ENCODE data around the gene LAMA1. TPM values are rescaled to one million over a fixed set of nuclear protein-coding genes. Genes with fewer than 3 reads are reported as not detected.

LAMA1 gene
- total RNA-seq, 1 experiment from 2014 or later = 17.5 TPM

DNA sequence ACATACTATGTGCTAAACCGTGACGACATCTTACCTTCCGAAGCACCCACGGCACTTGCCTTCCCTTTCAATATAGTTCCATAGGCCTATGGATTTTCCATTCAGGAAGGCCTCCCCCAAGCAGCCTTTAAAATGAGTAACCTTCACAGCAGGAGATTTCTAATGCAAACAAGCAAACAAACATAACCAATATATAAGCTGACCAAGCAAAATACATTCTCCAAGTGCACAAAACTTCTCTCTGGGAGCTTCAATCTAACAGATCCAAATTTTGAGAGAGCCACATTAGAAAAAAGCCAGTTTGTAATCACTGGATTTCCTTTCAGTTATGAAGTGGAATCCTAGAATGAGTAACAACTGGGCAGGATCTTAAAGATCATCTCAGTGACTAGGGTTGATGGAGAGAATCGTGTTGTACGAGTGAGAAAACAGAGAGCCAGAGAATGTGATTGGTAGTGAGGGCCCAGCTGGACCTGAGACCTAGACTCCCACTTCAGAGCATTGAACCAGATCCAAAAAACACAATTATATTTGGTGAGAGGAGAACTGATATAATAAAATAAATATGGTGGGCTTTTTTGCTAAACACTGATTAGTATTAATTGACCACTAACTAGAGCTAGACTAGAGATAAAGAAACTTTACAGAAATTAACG is 145.6 kb downstream of the LAMA1 start:
- Histone ChIP-seq H3K4me3 (ENCODE audit: insufficient read depth, low read depth, low read length) (no peak overlapping the region), H3K27me3 (ENCODE audit: control insufficient read depth, insufficient read depth, low read length) (no peaks in the 10 kb centered on the region), H3K36me3 (replicated peaks; ENCODE audit: control insufficient read depth, insufficient read depth, low read length) (no peaks in the 10 kb centered on the region)
- no peak for DNase-seq

DNA sequence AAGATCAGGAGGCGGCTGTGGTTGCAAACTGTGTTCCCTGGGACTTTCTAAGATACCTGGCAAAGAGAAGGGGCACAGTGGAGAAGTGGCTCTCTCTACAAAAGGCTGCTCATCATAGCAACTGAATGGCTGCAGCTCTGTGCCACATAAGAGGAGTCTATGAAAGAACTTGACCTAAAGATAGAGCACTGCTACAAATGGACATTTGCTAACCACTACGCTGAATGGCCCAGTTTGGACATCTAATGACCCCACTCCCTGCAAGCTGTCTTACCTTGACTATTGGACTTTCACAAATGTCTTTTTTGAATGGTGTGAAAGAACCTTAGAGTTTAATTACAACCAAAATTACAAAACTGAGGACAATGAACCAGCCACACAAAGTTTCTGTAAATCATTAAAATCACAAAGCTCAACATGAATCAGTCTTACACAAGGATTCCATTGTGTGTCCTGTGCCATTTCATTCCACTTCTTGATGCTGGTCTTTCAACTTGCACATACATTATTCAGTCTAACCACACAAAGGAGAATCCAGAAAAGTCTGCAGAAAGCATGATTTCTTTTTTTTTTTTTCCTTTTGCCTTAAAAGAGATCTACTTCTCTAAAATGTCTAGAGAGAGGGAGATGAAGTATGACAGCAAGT is 154.0 kb downstream of the LAMA1 start:
- no peak overlapping the region for H3K4me3 ChIP-seq (ENCODE audit: insufficient read depth, low read depth, low read length)
- H3K36me3 ChIP-seq (replicated peaks; ENCODE audit: control insufficient read depth, insufficient read depth, low read length) = peaks cover 7% of the 10 kb centered on the region
- H3K27me3 ChIP-seq (ENCODE audit: control insufficient read depth, insufficient read depth, low read length) = no peaks in the 10 kb centered on the region
- DNase-seq = no peak

- H3K36me3 ChIP-seq (replicated peaks; ENCODE audit: control insufficient read depth, insufficient read depth, low read length) = peaks cover 10% of the 10 kb centered on the region
These were observed 154.8 kb downstream of the LAMA1 start for GRCh38 chr18:6962571-6963451.

DNA sequence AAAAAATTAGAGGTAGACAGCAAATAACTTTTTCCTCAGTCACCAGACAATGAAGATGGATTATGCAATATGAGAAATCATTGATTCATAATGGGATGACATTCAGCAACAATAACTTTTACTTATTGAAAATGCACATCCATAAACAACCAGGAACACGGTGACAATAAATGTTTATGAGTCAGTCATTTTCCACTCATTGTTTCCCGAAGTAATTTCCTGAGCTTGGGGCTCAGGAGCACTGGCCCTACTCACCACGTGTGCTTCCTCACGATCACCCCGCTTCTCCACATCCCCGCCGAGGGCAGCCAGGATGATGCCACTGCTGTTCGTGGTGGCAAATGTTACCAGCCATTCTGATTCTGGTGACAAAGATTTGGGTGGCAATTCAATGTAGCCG is 156.3 kb downstream of the LAMA1 start:
- DNase-seq = no peak
- Histone ChIP-seq H3K36me3 (replicated peaks; ENCODE audit: control insufficient read depth, insufficient read depth, low read length) (peaks cover 10% of the 10 kb centered on the region), H3K27me3 (ENCODE audit: control insufficient read depth, insufficient read depth, low read length) (no peaks in the 10 kb centered on the region), H3K4me3 (ENCODE audit: insufficient read depth, low read depth, low read length) (no peak overlapping the region)

More at GRCh38 chr18:6962571-6963451, 154.8 kb downstream of the LAMA1 start:
- no peak for DNase-seq
- Histone ChIP-seq H3K4me3 (ENCODE audit: insufficient read depth, low read depth, low read length) (no peak overlapping the region), H3K27me3 (ENCODE audit: control insufficient read depth, insufficient read depth, low read length) (no peaks in the 10 kb centered on the region)

GRCh38 chr18:6960656-6961055 is 156.9 kb downstream of the LAMA1 start:
- Histone ChIP-seq H3K27me3 (ENCODE audit: control insufficient read depth, insufficient read depth, low read length) (no peaks in the 10 kb centered on the region), H3K4me3 (ENCODE audit: insufficient read depth, low read depth, low read length) (no peak overlapping the region), H3K36me3 (replicated peaks; ENCODE audit: control insufficient read depth, insufficient read depth, low read length) (peaks cover 10% of the 10 kb centered on the region)
- DNase-seq = no peak

GRCh38 chr18:6960124-6960523 is 157.5 kb downstream of the LAMA1 start:
- DNase-seq = no peak
- H3K4me3 ChIP-seq (ENCODE audit: insufficient read depth, low read depth, low read length) = no peak overlapping the region
- H3K36me3 ChIP-seq (replicated peaks; ENCODE audit: control insufficient read depth, insufficient read depth, low read length) = peaks cover 10% of the 10 kb centered on the region
- H3K27me3 ChIP-seq (ENCODE audit: control insufficient read depth, insufficient read depth, low read length) = no peaks in the 10 kb centered on the region

- DNase-seq = no peak
- Histone ChIP-seq H3K27me3 (ENCODE audit: control insufficient read depth, insufficient read depth, low read length) (no peaks in the 10 kb centered on the region), H3K4me3 (ENCODE audit: insufficient read depth, low read depth, low read length) (no peak overlapping the region), H3K36me3 (replicated peaks; ENCODE audit: control insufficient read depth, insufficient read depth, low read length) (peaks cover 9% of the 10 kb centered on the region)
These were observed 158.5 kb downstream of the LAMA1 start for GRCh38 chr18:6959110-6959509.

DNA sequence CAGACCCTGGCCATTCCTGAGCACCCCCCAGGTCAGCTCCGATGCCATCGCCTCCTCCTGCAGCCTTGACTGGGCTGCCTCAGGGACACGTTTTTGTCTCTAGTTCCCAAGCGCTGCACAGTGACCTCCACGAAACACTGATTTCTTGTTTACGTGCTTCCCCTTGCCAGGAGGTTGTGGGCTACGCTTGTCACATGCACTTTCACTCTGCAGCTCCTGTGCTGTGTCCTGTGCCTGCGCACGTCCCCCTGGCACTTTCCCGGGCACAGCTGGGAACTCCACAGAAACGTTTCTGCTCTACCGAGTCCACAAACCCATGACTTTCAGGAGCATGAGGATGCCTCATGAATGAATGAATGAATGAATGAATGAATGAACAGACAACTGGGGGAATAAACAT is 160.6 kb downstream of the LAMA1 start:
- Histone ChIP-seq H3K36me3 (replicated peaks; ENCODE audit: control insufficient read depth, insufficient read depth, low read length) (peaks cover 10% of the 10 kb centered on the region), H3K4me3 (ENCODE audit: insufficient read depth, low read depth, low read length) (no peak overlapping the region), H3K27me3 (ENCODE audit: control insufficient read depth, insufficient read depth, low read length) (no peaks in the 10 kb centered on the region)
- no peak for DNase-seq

DNA sequence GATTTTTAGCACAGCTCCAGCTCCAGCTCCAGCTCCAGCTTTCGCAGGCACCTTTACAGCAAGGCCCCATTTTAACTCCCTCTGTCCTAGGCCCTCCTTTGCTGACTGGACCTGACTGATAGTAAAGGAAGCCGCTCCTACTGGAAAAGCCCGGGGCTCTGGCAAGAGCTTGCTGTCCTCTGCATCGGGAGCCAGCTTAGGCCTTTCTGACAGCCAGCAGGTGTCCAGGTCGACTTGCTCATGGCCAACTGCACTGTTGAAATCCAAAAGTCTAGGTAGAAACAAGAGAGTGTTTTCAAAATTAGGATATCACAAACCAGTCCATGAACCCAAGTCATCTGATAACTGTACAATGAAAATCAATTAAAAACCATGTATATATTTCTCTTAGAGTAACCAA is 161.1 kb downstream of the LAMA1 start:
- no peak for DNase-seq
- Histone ChIP-seq H3K4me3 (ENCODE audit: insufficient read depth, low read depth, low read length) (no peak overlapping the region), H3K36me3 (replicated peaks; ENCODE audit: control insufficient read depth, insufficient read depth, low read length) (peaks cover 8% of the 10 kb centered on the region), H3K27me3 (ENCODE audit: control insufficient read depth, insufficient read depth, low read length) (no peaks in the 10 kb centered on the region)

DNA sequence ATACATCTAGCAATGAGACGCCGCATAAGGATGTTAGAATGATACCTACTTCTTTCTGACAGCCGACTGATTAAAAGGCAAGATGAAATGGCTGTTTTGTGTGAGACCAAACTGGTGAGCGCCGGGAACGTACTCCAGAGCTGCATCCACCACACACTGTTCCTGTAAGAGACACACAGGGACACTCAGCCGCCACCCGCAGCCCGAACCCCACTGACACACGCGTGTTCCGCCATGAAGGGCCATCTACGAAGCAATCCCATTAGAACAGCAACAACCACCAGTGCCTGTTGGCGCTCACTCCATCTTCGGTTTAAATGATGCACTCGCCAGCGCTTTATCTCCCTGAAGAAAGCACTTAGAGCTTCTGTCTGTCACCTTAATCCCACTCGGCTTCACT is 162.3 kb downstream of the LAMA1 start:
- Histone ChIP-seq H3K27me3 (ENCODE audit: control insufficient read depth, insufficient read depth, low read length) (no peaks in the 10 kb centered on the region), H3K4me3 (ENCODE audit: insufficient read depth, low read depth, low read length) (no peak overlapping the region), H3K36me3 (replicated peaks; ENCODE audit: control insufficient read depth, insufficient read depth, low read length) (peaks cover 7% of the 10 kb centered on the region)
- no peak for DNase-seq

- no peak for DNase-seq
- Histone ChIP-seq H3K27me3 (ENCODE audit: control insufficient read depth, insufficient read depth, low read length) (no peaks in the 10 kb centered on the region), H3K4me3 (ENCODE audit: insufficient read depth, low read depth, low read length) (no peak overlapping the region), H3K36me3 (replicated peaks; ENCODE audit: control insufficient read depth, insufficient read depth, low read length) (peaks cover 7% of the 10 kb centered on the region)
These were observed 163.1 kb downstream of the LAMA1 start for GRCh38 chr18:6954501-6954900.

DNA sequence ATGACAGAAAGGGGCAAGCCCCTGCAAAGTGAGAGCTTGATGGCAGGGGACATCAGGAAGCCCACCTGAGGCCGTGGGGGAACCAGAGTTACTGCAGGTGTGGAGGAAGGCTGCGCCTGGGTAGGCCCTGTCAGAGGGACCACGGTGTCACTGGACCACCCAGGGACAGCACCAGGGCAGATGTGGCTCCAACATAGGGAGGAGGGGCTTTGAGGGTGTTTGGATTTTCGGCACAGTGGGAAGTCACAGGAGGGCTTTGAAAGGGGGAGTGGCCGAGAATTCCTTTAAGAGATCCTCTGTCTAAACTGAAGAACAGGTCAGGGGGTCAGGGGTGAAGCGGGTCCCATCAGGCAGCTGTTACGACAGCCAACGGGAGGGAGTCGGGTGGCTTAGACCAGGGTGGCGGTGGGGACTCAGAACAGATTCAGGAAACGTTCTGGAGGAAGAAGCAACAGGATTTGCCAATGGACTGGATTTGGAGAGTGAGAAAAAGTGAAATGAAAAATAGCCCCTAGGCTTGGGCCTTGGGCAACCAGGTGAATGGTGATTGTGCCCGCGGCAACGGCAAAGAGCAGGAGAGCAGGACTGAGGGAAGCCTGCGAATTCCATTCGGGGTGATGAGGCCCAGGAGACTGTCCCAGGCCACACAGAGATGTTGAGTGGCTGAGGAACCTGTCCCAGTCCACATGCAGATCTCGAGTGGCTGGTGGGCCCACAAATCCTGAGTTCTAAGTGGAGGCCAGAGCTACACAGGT is 166.1 kb downstream of the LAMA1 start:
- Histone ChIP-seq H3K4me3 (ENCODE audit: insufficient read depth, low read depth, low read length) (no peak overlapping the region), H3K27me3 (ENCODE audit: control insufficient read depth, insufficient read depth, low read length) (no peaks in the 10 kb centered on the region), H3K36me3 (replicated peaks; ENCODE audit: control insufficient read depth, insufficient read depth, low read length) (peaks cover 5% of the 10 kb centered on the region)
- DNase-seq = peak; percentile 41

DNA sequence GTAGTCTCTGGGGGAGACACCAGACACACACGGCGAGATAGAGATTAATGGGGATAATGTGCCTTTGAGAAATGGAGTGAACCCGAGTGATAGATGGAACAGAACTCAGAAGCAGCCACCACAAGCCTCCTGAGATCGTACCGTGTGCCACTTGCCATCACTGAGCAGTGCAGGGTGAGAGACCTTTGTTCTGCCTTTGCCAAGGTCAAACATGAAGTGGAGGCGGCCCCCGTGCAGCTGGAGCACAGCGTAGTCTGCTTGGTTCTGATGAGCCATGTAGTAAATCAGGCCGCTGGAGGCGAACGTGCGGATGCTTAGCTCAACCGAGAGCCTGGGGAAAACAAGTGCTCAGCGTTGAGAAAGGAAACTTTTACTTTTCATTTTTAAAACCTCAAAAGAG is 167.0 kb downstream of the LAMA1 start:
- Histone ChIP-seq H3K4me3 (ENCODE audit: insufficient read depth, low read depth, low read length) (no peak overlapping the region), H3K36me3 (replicated peaks; ENCODE audit: control insufficient read depth, insufficient read depth, low read length) (peaks cover 5% of the 10 kb centered on the region), H3K27me3 (ENCODE audit: control insufficient read depth, insufficient read depth, low read length) (no peaks in the 10 kb centered on the region)
- DNase-seq = no peak

GRCh38 chr18:6949800-6950586 is 167.6 kb downstream of the LAMA1 start:
- Histone ChIP-seq H3K4me3 (ENCODE audit: insufficient read depth, low read depth, low read length) (no peak overlapping the region), H3K36me3 (replicated peaks; ENCODE audit: control insufficient read depth, insufficient read depth, low read length) (peaks cover 8% of the 10 kb centered on the region), H3K27me3 (ENCODE audit: control insufficient read depth, insufficient read depth, low read length) (no peaks in the 10 kb centered on the region)
- no peak for DNase-seq
